Astrocyte of the cerebellum (primary cell): ENCODE measurements around the gene TBRG4.
A peak's percentile ranks its signal among the peaks of the same experiment; 100 is the strongest.

ENCODE experiments used
- DNase-seq: peaks from one replicate; pipeline ENCODE4 v3.0.0-alpha.2; 2011; ENCODE audit warnings: low read depth
- H3K4me3 ChIP-seq: 2 replicates; pipeline ENCODE4 v1.5.1; 2011; ENCODE audit warnings: mild to moderate bottlenecking, low read depth, low read length, moderate library complexity
- in situ Hi-C: cut with HindIII; loops from 2 replicates; pipeline ENCODE4 v1.10.0; 2017; ENCODE audit warnings: low sequenced_read_pairs
- TF ChIP-seq, protein P1 (sequence below): IDR thresholded peaks from 2 replicates; pipeline ENCODE4 v1.5.1; 2012; ENCODE audit warnings: low read length, low read depth, moderate library complexity, mild to moderate bottlenecking; ENCODE audit errors: missing control alignments

TBRG4 gene

DNA sequence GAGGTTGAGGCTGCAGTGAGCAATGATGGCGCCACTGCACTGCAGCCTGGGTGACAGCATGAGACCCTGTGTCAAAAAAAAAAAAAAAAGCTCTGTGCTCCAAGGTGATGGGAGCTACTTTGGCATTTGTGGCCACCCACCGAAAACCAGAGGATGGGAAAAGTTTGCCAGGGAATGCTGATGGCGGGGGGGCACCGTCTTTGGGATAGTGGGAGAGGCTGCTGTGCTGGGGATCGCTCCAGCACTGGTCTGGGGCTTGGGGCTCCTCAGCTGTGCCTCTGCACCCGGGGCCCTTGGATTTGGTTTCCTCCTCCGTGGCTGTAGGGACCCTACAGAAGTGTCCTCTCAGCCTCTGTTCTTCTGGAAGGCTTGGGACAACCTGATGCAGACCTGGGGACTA is 34.4 kb upstream of the TBRG4 start:
- H3K4me3 ChIP-seq, result no peak overlapping the region
- TF ChIP-seq, protein P1, sequence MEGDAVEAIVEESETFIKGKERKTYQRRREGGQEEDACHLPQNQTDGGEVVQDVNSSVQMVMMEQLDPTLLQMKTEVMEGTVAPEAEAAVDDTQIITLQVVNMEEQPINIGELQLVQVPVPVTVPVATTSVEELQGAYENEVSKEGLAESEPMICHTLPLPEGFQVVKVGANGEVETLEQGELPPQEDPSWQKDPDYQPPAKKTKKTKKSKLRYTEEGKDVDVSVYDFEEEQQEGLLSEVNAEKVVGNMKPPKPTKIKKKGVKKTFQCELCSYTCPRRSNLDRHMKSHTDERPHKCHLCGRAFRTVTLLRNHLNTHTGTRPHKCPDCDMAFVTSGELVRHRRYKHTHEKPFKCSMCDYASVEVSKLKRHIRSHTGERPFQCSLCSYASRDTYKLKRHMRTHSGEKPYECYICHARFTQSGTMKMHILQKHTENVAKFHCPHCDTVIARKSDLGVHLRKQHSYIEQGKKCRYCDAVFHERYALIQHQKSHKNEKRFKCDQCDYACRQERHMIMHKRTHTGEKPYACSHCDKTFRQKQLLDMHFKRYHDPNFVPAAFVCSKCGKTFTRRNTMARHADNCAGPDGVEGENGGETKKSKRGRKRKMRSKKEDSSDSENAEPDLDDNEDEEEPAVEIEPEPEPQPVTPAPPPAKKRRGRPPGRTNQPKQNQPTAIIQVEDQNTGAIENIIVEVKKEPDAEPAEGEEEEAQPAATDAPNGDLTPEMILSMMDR, result no peak
- no peak for DNase-seq
- in situ Hi-C loops, result no loop called here

DNA sequence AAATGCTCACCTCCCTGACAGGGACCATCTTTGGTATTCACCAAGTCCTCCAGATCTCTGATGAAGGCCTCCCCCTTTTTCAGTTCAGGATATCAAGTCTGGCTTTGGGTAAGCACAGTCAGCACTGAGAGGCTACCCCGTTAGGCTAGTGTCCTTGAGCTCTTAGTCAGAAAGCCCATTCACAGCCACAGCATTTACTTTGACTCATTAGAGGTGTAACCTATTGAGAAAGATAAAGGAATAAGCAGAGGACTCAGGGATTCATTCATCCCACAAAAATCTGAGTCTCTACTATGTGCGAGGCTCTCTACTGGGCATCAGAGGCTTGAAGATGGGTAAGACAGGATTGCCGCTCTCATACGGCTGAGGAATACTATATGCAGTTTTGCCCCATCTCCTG is 32.1 kb upstream of the TBRG4 start:
- DNase-seq, result no peak
- no peak overlapping the region for H3K4me3 ChIP-seq
- in situ Hi-C loops, result no loop called here
- TF ChIP-seq, protein P1, result no peak

GRCh38 chr7:45140827-45141226 is 29.3 kb upstream of the TBRG4 start:
- in situ Hi-C loops, result no loop called here
- no peak for DNase-seq
- TF ChIP-seq, protein P1, result no peak

GRCh38 chr7:45138433-45139267 is 27.2 kb upstream of the TBRG4 start:
- H3K4me3 ChIP-seq, result no peak overlapping the region
- in situ Hi-C loops, result no loop called here
- no peak for DNase-seq
- TF ChIP-seq, protein P1, result no peak

More at GRCh38 chr7:45140827-45141226, 29.3 kb upstream of the TBRG4 start:
- H3K4me3 ChIP-seq, result no peak overlapping the region

- TF ChIP-seq, protein P1, result peak; percentile 86
- DNase-seq, result peak; percentile 65
- in situ Hi-C loops, result no loop called here
Measured at GRCh38 chr7:45136106-45137060, 24.9 kb upstream of the TBRG4 start.

GRCh38 chr7:45133877-45134276 is 22.4 kb upstream of the TBRG4 start:
- no peak overlapping the region for H3K4me3 ChIP-seq
- TF ChIP-seq, protein P1, result no peak
- in situ Hi-C loops, result no loop called here

More at GRCh38 chr7:45136106-45137060, 24.9 kb upstream of the TBRG4 start:
- H3K4me3 ChIP-seq, result no peak overlapping the region

More at GRCh38 chr7:45133877-45134276, 22.4 kb upstream of the TBRG4 start:
- DNase-seq, result no peak
